ENCODE results near the gene DLK1.

DLK1 gene

GRCh38 chr14:100780646-100781355, 54.1 kb downstream of the DLK1 start:
- no peak for DNase-seq
- in situ Hi-C loops (cut with HindIII; ENCODE audit: low pct_ligation_motif_present, low pct_unique_long_range_greater_than_20kb, low sequenced_read_pairs), result no loop called here

- DNase-seq, result no peak
- in situ Hi-C loops (cut with HindIII; ENCODE audit: low pct_ligation_motif_present, low pct_unique_long_range_greater_than_20kb, low sequenced_read_pairs), result no loop called here
These were observed 55.3 kb downstream of the DLK1 start for GRCh38 chr14:100781952-100782351.

- DNase-seq, result no peak
- in situ Hi-C loops (cut with HindIII; ENCODE audit: low pct_ligation_motif_present, low pct_unique_long_range_greater_than_20kb, low sequenced_read_pairs), result no loop called here
These were observed 56.0 kb downstream of the DLK1 start for GRCh38 chr14:100782516-100783320.

- in situ Hi-C loops (cut with HindIII; ENCODE audit: low pct_ligation_motif_present, low pct_unique_long_range_greater_than_20kb, low sequenced_read_pairs), result no loop called here
- DNase-seq, result no peak
These were observed 57.1 kb downstream of the DLK1 start for GRCh38 chr14:100783630-100784370.

- in situ Hi-C loops (cut with HindIII; ENCODE audit: low pct_ligation_motif_present, low pct_unique_long_range_greater_than_20kb, low sequenced_read_pairs), result no loop called here
- DNase-seq, result no peak
These were observed 58.0 kb downstream of the DLK1 start for GRCh38 chr14:100784523-100785337.

GRCh38 chr14:100785338-100785615, 58.6 kb downstream of the DLK1 start:
- in situ Hi-C loops (cut with HindIII; ENCODE audit: low pct_ligation_motif_present, low pct_unique_long_range_greater_than_20kb, low sequenced_read_pairs), result no loop called here
- no peak for DNase-seq

GRCh38 chr14:100785626-100786025, 58.9 kb downstream of the DLK1 start:
- DNase-seq, result no peak
- in situ Hi-C loops (cut with HindIII; ENCODE audit: low pct_ligation_motif_present, low pct_unique_long_range_greater_than_20kb, low sequenced_read_pairs), result no loop called here

- in situ Hi-C loops (cut with HindIII; ENCODE audit: low pct_ligation_motif_present, low pct_unique_long_range_greater_than_20kb, low sequenced_read_pairs), result no loop called here
- DNase-seq, result no peak
These were observed 59.4 kb downstream of the DLK1 start for GRCh38 chr14:100786131-100786530.

GRCh38 chr14:100786576-100787219, 60.0 kb downstream of the DLK1 start:
- DNase-seq, result no peak
- in situ Hi-C loops (cut with HindIII; ENCODE audit: low pct_ligation_motif_present, low pct_unique_long_range_greater_than_20kb, low sequenced_read_pairs), result no loop called here

GRCh38 chr14:100787659-100788058, 61.0 kb downstream of the DLK1 start:
- DNase-seq, result no peak
- in situ Hi-C loops (cut with HindIII; ENCODE audit: low pct_ligation_motif_present, low pct_unique_long_range_greater_than_20kb, low sequenced_read_pairs), result no loop called here

Measured in ACHN (cell line).